Activated B cell treated with CpG ODN at 0.5 μM for 24 hours (primary cell): ENCODE data around the gene NADSYN1. TPM values are rescaled to one million over a fixed set of nuclear protein-coding genes. Genes with fewer than 3 reads are reported as not detected.

ENCODE experiments used
- ATAC-seq: fragments of 200-7000 bp; cut with Tn5 transposase; one replicate; pipeline ENCODE4 v1.10.0; 2021; ENCODE audit warnings: low read depth, mild to moderate bottlenecking, moderate library complexity
- CTCF ChIA-PET: fragments of 350-600 bp; sonication (Branson Sonifier 250); formaldehyde crosslinking; loops from one replicate; lab custom pipeline; 2021; ENCODE audit warnings: antibody characterized with exemption; lab: Charles Lee
- POLR2A ChIA-PET: fragments of 350-600 bp; sonication (Branson Sonifier 250); formaldehyde crosslinking; loops from one replicate; lab custom pipeline; 2021; ENCODE audit warnings: antibody characterized with exemption; lab: Charles Lee
- DNase-seq: peaks from one replicate; pipeline ENCODE4 v3.0.0; 2022
- H3K27ac Mint-ChIP-seq: one replicate; pipeline ENCODE4 v1.8.0; 2020; ENCODE audit warnings: mixed read lengths
- H3K27me3 Mint-ChIP-seq: one replicate; pipeline ENCODE4 v1.8.0; 2021; ENCODE audit warnings: mixed read lengths
- H3K36me3 Mint-ChIP-seq: one replicate; pipeline ENCODE4 v1.8.0; 2021; ENCODE audit warnings: low read depth, mixed read lengths
- H3K4me1 Mint-ChIP-seq: one replicate; pipeline ENCODE4 v1.8.0; 2021; ENCODE audit warnings: mixed read lengths
- H3K4me3 Mint-ChIP-seq: one replicate; pipeline ENCODE4 v1.8.0; 2020; ENCODE audit warnings: mild to moderate bottlenecking, mixed read lengths
- H3K9me3 Mint-ChIP-seq: one replicate; pipeline ENCODE4 v1.8.0; 2020; ENCODE audit warnings: mixed read lengths
- intact Hi-C: fragments of 100-400 bp; cut with micrococcal nuclease; formaldehyde crosslinking; loops from one replicate; pipeline ENCODE4 v1.15.1; 2024
- total RNA-seq: library from RNA; stranded (reverse); gene quantifications from 2 replicates; pipeline ENCODE4 v1.2.3, GENCODE V29; 2022
- TF ChIP-seq, protein P1 (sequence below): fragments of 200-600 bp; IDR thresholded peaks from one replicate; pipeline ENCODE4 v1.8.0; 2022; ENCODE audit warnings: antibody characterized with exemption, mild to moderate bottlenecking

Gene NADSYN1
- total RNA-seq, 1 donor from 2014 or later: 146 TPM

DNA sequence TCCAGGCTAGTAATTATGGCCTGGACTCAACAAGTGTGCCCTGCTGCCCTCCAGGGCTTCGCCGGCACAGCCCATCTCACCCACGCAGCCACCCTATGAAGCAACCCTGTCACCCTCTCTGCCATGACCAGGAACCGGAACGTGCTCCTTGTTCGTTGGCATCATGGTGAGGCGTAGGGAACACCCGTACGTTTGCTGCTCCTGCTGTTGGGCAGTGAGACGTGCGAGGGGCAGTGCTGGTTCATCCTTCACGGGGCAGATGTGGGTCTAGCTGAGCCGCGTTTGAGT lies 20.7 kb downstream of the NADSYN1 start:
- POLR2A ChIA-PET: no interaction called here
- DNase-seq (no peak), ATAC-seq (no peak)
- TF ChIP-seq, protein P1, sequence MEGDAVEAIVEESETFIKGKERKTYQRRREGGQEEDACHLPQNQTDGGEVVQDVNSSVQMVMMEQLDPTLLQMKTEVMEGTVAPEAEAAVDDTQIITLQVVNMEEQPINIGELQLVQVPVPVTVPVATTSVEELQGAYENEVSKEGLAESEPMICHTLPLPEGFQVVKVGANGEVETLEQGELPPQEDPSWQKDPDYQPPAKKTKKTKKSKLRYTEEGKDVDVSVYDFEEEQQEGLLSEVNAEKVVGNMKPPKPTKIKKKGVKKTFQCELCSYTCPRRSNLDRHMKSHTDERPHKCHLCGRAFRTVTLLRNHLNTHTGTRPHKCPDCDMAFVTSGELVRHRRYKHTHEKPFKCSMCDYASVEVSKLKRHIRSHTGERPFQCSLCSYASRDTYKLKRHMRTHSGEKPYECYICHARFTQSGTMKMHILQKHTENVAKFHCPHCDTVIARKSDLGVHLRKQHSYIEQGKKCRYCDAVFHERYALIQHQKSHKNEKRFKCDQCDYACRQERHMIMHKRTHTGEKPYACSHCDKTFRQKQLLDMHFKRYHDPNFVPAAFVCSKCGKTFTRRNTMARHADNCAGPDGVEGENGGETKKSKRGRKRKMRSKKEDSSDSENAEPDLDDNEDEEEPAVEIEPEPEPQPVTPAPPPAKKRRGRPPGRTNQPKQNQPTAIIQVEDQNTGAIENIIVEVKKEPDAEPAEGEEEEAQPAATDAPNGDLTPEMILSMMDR: no peak
- H3K4me3 Mint-ChIP-seq: no peak overlapping the region
- no peaks in the 10 kb centered on the region for H3K4me1 Mint-ChIP-seq
- H3K27me3 Mint-ChIP-seq: no peaks in the 10 kb centered on the region
- intact Hi-C loops: no loop called here
- no peak overlapping the region for H3K27ac Mint-ChIP-seq
- CTCF ChIA-PET: no interaction called here
- no peaks in the 10 kb centered on the region for H3K9me3 Mint-ChIP-seq
- peaks cover 85% of the 10 kb centered on the region for H3K36me3 Mint-ChIP-seq

- Mint-ChIP-seq H3K9me3 (no peaks in the 10 kb centered on the region), H3K36me3 (peaks cover 83% of the 10 kb centered on the region), H3K4me1 (no peaks in the 10 kb centered on the region), H3K27ac (no peak overlapping the region), H3K4me3 (no peak overlapping the region), H3K27me3 (no peaks in the 10 kb centered on the region)
- no peak for DNase-seq
- intact Hi-C loops: no loop called here
- ChIA-PET CTCF (no interaction called here), POLR2A (no interaction called here)
- TF ChIP-seq, protein P1: no peak
- no peak for ATAC-seq
Measured at GRCh38 chr11:71474141-71474770, 21.3 kb downstream of the NADSYN1 start.

DNA sequence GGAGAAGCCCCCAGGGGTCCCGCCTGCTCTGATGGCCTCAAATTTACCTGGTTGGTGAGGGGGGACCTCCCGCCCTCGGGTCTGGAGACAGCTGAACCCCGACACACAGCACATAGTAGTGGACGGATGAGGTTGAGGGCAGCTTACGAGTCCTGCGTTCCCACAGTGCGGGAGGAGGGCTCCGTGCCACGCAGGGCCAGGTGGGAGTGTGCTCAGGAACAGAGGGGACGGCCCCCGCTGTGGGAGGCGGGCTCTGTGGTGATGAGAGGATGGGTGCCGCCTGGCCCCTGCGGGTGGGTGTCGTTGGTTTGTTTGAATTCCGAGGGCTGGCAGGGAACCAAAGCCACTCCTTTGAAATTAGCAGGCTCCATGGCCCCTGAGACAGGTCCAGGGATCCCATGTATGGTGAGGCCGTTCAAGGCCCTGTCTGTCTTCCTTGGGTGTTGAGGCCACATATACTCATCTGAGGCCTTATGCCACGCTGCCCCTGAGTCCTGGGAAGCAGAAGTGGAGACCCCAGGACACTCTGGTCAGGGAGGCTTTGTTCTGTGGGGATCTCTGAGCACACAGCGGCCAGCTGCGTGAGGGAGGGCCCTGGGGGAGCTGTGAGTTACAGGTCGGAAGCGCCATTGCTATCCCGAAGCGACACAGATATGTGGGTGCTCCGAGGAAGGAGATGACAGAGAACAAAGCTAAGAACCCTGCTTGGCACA lies 21.9 kb downstream of the NADSYN1 start:
- CTCF ChIA-PET: no interaction called here
- H3K4me3 Mint-ChIP-seq: no peak overlapping the region
- intact Hi-C loops: no loop called here
- no peaks in the 10 kb centered on the region for H3K9me3 Mint-ChIP-seq
- no peak overlapping the region for H3K27ac Mint-ChIP-seq
- ATAC-seq (no peak), DNase-seq (no peak)
- TF ChIP-seq, protein P1: no peak
- H3K36me3 Mint-ChIP-seq: peaks cover 84% of the 10 kb centered on the region
- POLR2A ChIA-PET: no interaction called here
- H3K4me1 Mint-ChIP-seq: no peaks in the 10 kb centered on the region
- no peaks in the 10 kb centered on the region for H3K27me3 Mint-ChIP-seq

GRCh38 chr11:71476031-71476430 lies 23.0 kb downstream of the NADSYN1 start:
- intact Hi-C loops: no loop called here
- Mint-ChIP-seq H3K4me3 (no peak overlapping the region), H3K27ac (no peak overlapping the region), H3K4me1 (no peaks in the 10 kb centered on the region), H3K27me3 (no peaks in the 10 kb centered on the region), H3K9me3 (no peaks in the 10 kb centered on the region), H3K36me3 (peaks cover 91% of the 10 kb centered on the region)
- POLR2A ChIA-PET: no interaction called here
- CTCF ChIA-PET: no interaction called here
- TF ChIP-seq, protein P1: no peak
- no peak for ATAC-seq
- no peak for DNase-seq

GRCh38 chr11:71476926-71477640 lies 24.1 kb downstream of the NADSYN1 start:
- Mint-ChIP-seq H3K4me3 (no peak overlapping the region), H3K9me3 (no peaks in the 10 kb centered on the region), H3K27ac (no peak overlapping the region), H3K36me3 (peaks cover 91% of the 10 kb centered on the region), H3K27me3 (no peaks in the 10 kb centered on the region), H3K4me1 (no peaks in the 10 kb centered on the region)
- POLR2A ChIA-PET: no interaction called here
- CTCF ChIA-PET: no interaction called here
- TF ChIP-seq, protein P1: no peak
- no peak for ATAC-seq
- DNase-seq: no peak
- intact Hi-C loops: no loop called here
